T-helper 1 cell treated with Interleukin-12 subunit alpha and Interleukin-12 subunit beta and Interleukin-4 antibody, amounts not matched to agents 30 μg/mL and 1 μg/mL, for 36 hours (primary cell): Measurements from ENCODE around the gene RPP40.
"Not testable (repeated sequence)": the region's sequence is repeated elsewhere in the genome, so short reads cannot be mapped to it uniquely, and the experiment has no call there.

ENCODE experiments used
- H3K27ac Mint-ChIP-seq: one replicate; pipeline ENCODE4 v1.8.0; 2021; ENCODE audit warnings: mild to moderate bottlenecking, mixed read lengths
- H3K27me3 Mint-ChIP-seq: one replicate; pipeline ENCODE4 v1.8.0; 2021; ENCODE audit warnings: low read depth, mixed read lengths
- H3K36me3 Mint-ChIP-seq: one replicate; pipeline ENCODE4 v1.8.0; 2021; ENCODE audit warnings: low read depth, mixed read lengths
- H3K4me1 Mint-ChIP-seq: one replicate; pipeline ENCODE4 v1.8.0; 2021; ENCODE audit warnings: low read depth, mixed read lengths
- H3K4me3 Mint-ChIP-seq: one replicate; pipeline ENCODE4 v1.8.0; 2021; ENCODE audit warnings: mild to moderate bottlenecking, moderate library complexity, mixed read lengths
- H3K9me3 Mint-ChIP-seq: one replicate; pipeline ENCODE4 v1.8.0; 2021; ENCODE audit warnings: mixed read lengths

Gene RPP40

GRCh38 chr6:5003604-5004372 lies at the start of gene RPP40:
Gene RPP40 (minus strand): TSS chr6:5004037. CDS start chr6:5004002, 35 bp downstream.
- H3K4me3 Mint-ChIP-seq, result peak within 1 kb of the TSS; percentile 94
- H3K27ac Mint-ChIP-seq, result peak within 1 kb of the TSS; percentile 91
- H3K27me3 Mint-ChIP-seq, result no peaks in the 10 kb centered on the region
- peaks cover 9% of the 10 kb centered on the region for H3K4me1 Mint-ChIP-seq
- H3K36me3 Mint-ChIP-seq, result no peaks in the 10 kb centered on the region
- no peaks in the 10 kb centered on the region for H3K9me3 Mint-ChIP-seq

GRCh38 chr6:5053038-5053437 lies 49.2 kb upstream of the RPP40 start:
- no peak overlapping the region for H3K27ac Mint-ChIP-seq
- H3K4me3 Mint-ChIP-seq, result no peak overlapping the region
- peaks cover 18% of the 10 kb centered on the region for H3K9me3 Mint-ChIP-seq
- peaks cover 9% of the 10 kb centered on the region for H3K27me3 Mint-ChIP-seq
- H3K4me1 Mint-ChIP-seq, result peaks cover 6% of the 10 kb centered on the region
- peaks cover 2% of the 10 kb centered on the region for H3K36me3 Mint-ChIP-seq

GRCh38 chr6:5051394-5051793 lies 47.6 kb upstream of the RPP40 start:
- no peak overlapping the region for H3K27ac Mint-ChIP-seq
- H3K4me1 Mint-ChIP-seq, result peaks cover 6% of the 10 kb centered on the region
- peaks cover 2% of the 10 kb centered on the region for H3K36me3 Mint-ChIP-seq
- H3K27me3 Mint-ChIP-seq, result peaks cover 9% of the 10 kb centered on the region
- H3K9me3 Mint-ChIP-seq, result peaks cover 23% of the 10 kb centered on the region
- no peak overlapping the region for H3K4me3 Mint-ChIP-seq

- peaks cover 6% of the 10 kb centered on the region for H3K4me1 Mint-ChIP-seq
- no peak overlapping the region for H3K4me3 Mint-ChIP-seq
- H3K27me3 Mint-ChIP-seq, result peaks cover 9% of the 10 kb centered on the region
- H3K27ac Mint-ChIP-seq, result no peak overlapping the region
- peaks cover 2% of the 10 kb centered on the region for H3K36me3 Mint-ChIP-seq
- H3K9me3 Mint-ChIP-seq, result peaks cover 23% of the 10 kb centered on the region
Observed at GRCh38 chr6:5050009-5050408, 46.2 kb upstream of the RPP40 start.

- no peaks in the 10 kb centered on the region for H3K4me1 Mint-ChIP-seq
- peaks cover 20% of the 10 kb centered on the region for H3K9me3 Mint-ChIP-seq
- H3K27ac Mint-ChIP-seq, result no peak overlapping the region
- no peak overlapping the region for H3K4me3 Mint-ChIP-seq
- peaks cover 2% of the 10 kb centered on the region for H3K36me3 Mint-ChIP-seq
- peaks cover 9% of the 10 kb centered on the region for H3K27me3 Mint-ChIP-seq
Observed at GRCh38 chr6:5046430-5046829, 42.6 kb upstream of the RPP40 start.

- Mint-ChIP-seq H3K4me3 (no peak overlapping the region), H3K27ac (no peak overlapping the region)
Observed at GRCh38 chr6:5045416-5045815, 41.6 kb upstream of the RPP40 start.

GRCh38 chr6:5044866-5045265 lies 41.0 kb upstream of the RPP40 start:
- Mint-ChIP-seq H3K4me3 (no peak overlapping the region), H3K36me3 (no peaks in the 10 kb centered on the region)

More at GRCh38 chr6:5045416-5045815, 41.6 kb upstream of the RPP40 start:
- Mint-ChIP-seq H3K27me3 (peaks cover 6% of the 10 kb centered on the region), H3K9me3 (peaks cover 10% of the 10 kb centered on the region), H3K36me3 (no peaks in the 10 kb centered on the region), H3K4me1 (no peaks in the 10 kb centered on the region)

GRCh38 chr6:5042436-5042835 lies 38.6 kb upstream of the RPP40 start:
- H3K9me3 Mint-ChIP-seq, result peaks cover 3% of the 10 kb centered on the region
- H3K27me3 Mint-ChIP-seq, result peaks cover 3% of the 10 kb centered on the region
- no peak overlapping the region for H3K27ac Mint-ChIP-seq
- no peaks in the 10 kb centered on the region for H3K4me1 Mint-ChIP-seq
- H3K36me3 Mint-ChIP-seq, result no peaks in the 10 kb centered on the region
- no peak overlapping the region for H3K4me3 Mint-ChIP-seq

More at GRCh38 chr6:5044866-5045265, 41.0 kb upstream of the RPP40 start:
- Mint-ChIP-seq H3K27me3 (peaks cover 6% of the 10 kb centered on the region), H3K4me1 (no peaks in the 10 kb centered on the region), H3K9me3 (peaks cover 10% of the 10 kb centered on the region), H3K27ac (no peak overlapping the region)

- Mint-ChIP-seq H3K4me1 (no peaks in the 10 kb centered on the region), H3K36me3 (no peaks in the 10 kb centered on the region), H3K9me3 (no peaks in the 10 kb centered on the region), H3K27me3 (peaks cover 3% of the 10 kb centered on the region), H3K4me3 (no peak overlapping the region), H3K27ac (no peak overlapping the region)
Observed at GRCh38 chr6:5041955-5042354, 38.1 kb upstream of the RPP40 start.

- no peak overlapping the region for H3K4me3 Mint-ChIP-seq
- H3K36me3 Mint-ChIP-seq, result no peaks in the 10 kb centered on the region
- no peaks in the 10 kb centered on the region for H3K9me3 Mint-ChIP-seq
- peaks cover 2% of the 10 kb centered on the region for H3K27me3 Mint-ChIP-seq
- no peak overlapping the region for H3K27ac Mint-ChIP-seq
- no peaks in the 10 kb centered on the region for H3K4me1 Mint-ChIP-seq
Observed at GRCh38 chr6:5036269-5036668, 32.4 kb upstream of the RPP40 start.

- no peaks in the 10 kb centered on the region for H3K27me3 Mint-ChIP-seq
- peaks cover 6% of the 10 kb centered on the region for H3K4me1 Mint-ChIP-seq
- H3K9me3 Mint-ChIP-seq, result no peaks in the 10 kb centered on the region
- H3K36me3 Mint-ChIP-seq, result no peaks in the 10 kb centered on the region
- no peak overlapping the region for H3K27ac Mint-ChIP-seq
- H3K4me3 Mint-ChIP-seq, result no peak overlapping the region
Observed at GRCh38 chr6:5034736-5035135, 30.9 kb upstream of the RPP40 start.

GRCh38 chr6:5034328-5034727 lies 30.5 kb upstream of the RPP40 start:
- no peak overlapping the region for H3K27ac Mint-ChIP-seq
- H3K4me1 Mint-ChIP-seq, result peaks cover 6% of the 10 kb centered on the region
- H3K4me3 Mint-ChIP-seq, result no peak overlapping the region
- no peaks in the 10 kb centered on the region for H3K9me3 Mint-ChIP-seq
- H3K36me3 Mint-ChIP-seq, result no peaks in the 10 kb centered on the region
- H3K27me3 Mint-ChIP-seq, result no peaks in the 10 kb centered on the region

GRCh38 chr6:5033214-5033904 lies 29.5 kb upstream of the RPP40 start:
- not testable (repeated sequence) for H3K27ac Mint-ChIP-seq, H3K36me3 Mint-ChIP-seq, H3K27me3 Mint-ChIP-seq, H3K4me1 Mint-ChIP-seq, H3K4me3 Mint-ChIP-seq, H3K9me3 Mint-ChIP-seq

- not testable (repeated sequence) for H3K27me3 Mint-ChIP-seq, H3K36me3 Mint-ChIP-seq
Observed at GRCh38 chr6:5032706-5033105, 28.9 kb upstream of the RPP40 start.

GRCh38 chr6:5031150-5031549 lies 27.3 kb upstream of the RPP40 start:
- H3K9me3 Mint-ChIP-seq, result no peaks in the 10 kb centered on the region
- H3K27me3 Mint-ChIP-seq, result peaks cover 5% of the 10 kb centered on the region
- no peak overlapping the region for H3K27ac Mint-ChIP-seq
- H3K4me3 Mint-ChIP-seq, result no peak overlapping the region
- H3K4me1 Mint-ChIP-seq, result peaks cover 9% of the 10 kb centered on the region
- no peaks in the 10 kb centered on the region for H3K36me3 Mint-ChIP-seq

More at GRCh38 chr6:5032706-5033105, 28.9 kb upstream of the RPP40 start:
- H3K9me3 Mint-ChIP-seq, H3K27ac Mint-ChIP-seq, H3K4me1 Mint-ChIP-seq, H3K4me3 Mint-ChIP-seq: not testable (repeated sequence)
